ENCODE results near the gene RB1.
A peak's percentile ranks its signal among the peaks of the same experiment; 100 is the strongest.

RB1 gene

DNA sequence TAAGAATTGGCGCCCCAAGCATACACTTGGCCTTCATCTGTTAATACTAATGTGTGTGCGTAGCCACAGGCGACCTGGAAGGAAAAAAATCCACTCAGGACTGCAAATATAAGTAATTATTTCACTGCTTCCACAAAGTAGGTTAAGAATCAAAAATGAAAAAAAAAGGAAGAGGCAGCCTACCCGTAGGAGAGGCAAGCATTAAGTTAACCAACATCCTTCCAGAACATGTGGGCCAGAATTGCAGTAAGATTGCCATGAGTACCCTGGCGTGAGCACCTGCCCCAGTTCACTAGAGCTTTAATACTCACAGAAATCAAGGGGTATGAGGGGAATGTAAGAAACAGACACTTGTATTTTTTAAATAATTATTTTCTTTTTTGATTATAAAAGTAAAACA, 207.1 kb downstream of the RB1 start:
- DNase-seq (ENCODE audit: low spot score in 2 of 2) (no peak), ATAC-seq (no peak)
- Mint-ChIP-seq H3K36me3 (peaks cover 18% of the 10 kb centered on the region), H3K4me3 (no peak overlapping the region), H3K9me3 (no peaks in the 10 kb centered on the region), H3K4me1 (peaks cover 38% of the 10 kb centered on the region), H3K27ac (no peak overlapping the region)

DNA sequence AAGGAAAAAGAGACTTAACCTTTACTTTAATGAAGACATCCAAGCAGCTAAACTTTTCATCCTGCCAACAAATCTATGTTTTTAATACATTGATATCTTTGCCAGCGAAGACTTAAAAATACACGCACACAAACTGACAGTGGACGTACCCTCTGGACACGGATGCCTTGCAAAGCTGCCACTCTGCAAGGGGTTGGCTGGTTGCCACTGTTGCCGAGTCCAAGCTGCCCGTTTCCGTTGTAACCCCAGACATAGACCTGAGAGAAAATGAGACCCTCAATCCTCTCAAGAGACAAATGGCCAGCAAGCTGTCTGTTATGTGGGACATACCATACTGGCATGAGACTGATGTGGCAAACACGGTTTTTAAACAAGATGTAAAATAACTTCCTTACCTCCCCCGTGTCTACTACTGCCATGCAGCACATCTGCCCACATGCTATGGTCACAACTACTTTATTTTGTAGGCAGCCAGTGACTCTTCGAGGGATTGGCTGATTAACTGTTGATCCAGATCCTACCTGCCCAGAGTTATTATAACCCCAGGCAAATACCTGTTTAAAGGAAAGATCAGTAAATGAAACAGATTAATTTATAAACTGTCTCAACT, 208.2 kb downstream of the RB1 start:
- no peak for ATAC-seq
- Mint-ChIP-seq H3K27ac (no peak overlapping the region), H3K4me3 (no peak overlapping the region), H3K9me3 (no peaks in the 10 kb centered on the region), H3K36me3 (peaks cover 13% of the 10 kb centered on the region), H3K4me1 (peaks cover 33% of the 10 kb centered on the region)
- DNase-seq (ENCODE audit: low spot score in 2 of 2) = no peak

DNA sequence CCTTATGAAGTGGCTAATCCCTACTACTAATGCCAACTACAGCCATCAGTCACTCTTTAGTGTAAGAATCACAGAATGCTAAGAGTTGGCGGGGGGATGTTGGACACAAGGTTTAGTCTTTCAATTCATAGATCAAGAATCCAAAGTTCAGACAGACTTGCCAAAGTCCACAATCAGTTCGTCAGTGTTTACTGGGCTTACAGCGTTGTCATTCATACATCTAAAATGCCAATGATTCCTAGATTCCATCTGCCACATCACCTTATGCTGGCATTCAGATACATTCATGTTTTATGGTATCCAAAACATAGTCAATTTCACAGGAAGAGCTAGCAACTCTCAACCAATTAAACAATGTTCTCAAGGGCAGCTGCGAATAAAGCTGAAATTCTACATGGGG, 211.2 kb downstream of the RB1 start:
- Mint-ChIP-seq H3K9me3 (no peaks in the 10 kb centered on the region), H3K4me1 (peaks cover 24% of the 10 kb centered on the region), H3K27ac (no peak overlapping the region), H3K36me3 (peaks cover 7% of the 10 kb centered on the region), H3K4me3 (no peak overlapping the region)
- no peak for ATAC-seq
- no peak for DNase-seq (ENCODE audit: low spot score in 2 of 2)

DNA sequence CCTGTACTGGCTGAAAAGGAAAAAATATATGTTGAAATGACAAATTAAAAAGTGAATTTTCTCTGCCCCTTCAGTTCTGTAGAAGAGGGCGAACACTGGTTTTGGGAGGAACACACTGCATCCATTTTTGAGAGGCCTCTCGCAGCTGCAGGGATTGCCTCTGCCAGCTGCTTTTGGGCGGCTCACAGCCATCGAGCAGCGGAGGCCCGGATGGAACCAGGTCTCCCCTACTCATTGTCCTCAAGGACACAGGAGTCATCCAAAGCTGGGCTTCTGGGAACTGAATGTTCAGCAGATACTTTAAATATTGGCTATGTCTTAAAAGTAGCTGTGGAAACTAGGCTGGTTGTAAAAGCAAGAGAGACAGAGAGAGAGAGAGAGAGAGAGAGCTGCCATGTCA, 212.2 kb downstream of the RB1 start:
- DNase-seq (ENCODE audit: low spot score in 2 of 2) (no peak), ATAC-seq (no peak)
- H3K4me1 Mint-ChIP-seq = peaks cover 14% of the 10 kb centered on the region
- no peak overlapping the region for H3K4me3 Mint-ChIP-seq
- H3K27ac Mint-ChIP-seq = no peak overlapping the region
- no peaks in the 10 kb centered on the region for H3K9me3 Mint-ChIP-seq
- peaks cover 7% of the 10 kb centered on the region for H3K36me3 Mint-ChIP-seq

DNA sequence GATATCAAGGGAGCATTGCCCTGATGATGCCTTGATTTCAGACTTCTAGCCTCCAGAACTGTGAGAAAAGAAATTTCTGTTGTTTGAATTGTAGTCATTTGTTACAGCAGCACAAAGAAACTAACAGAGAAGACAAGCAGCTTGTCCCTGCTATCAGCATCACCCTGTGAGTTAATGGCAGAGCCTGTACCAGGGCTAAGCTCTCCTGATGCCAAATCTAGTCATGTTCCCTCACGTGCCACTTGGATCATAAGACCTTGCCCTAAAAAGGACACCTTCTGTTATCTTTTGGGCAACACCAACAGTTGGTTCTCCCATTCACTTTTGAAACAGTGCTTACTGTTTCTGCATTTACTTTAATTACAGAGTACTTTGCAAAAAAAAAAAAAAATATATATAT, 214.5 kb downstream of the RB1 start:
- no peak for DNase-seq (ENCODE audit: low spot score in 2 of 2)
- no peak overlapping the region for H3K4me3 Mint-ChIP-seq

DNA sequence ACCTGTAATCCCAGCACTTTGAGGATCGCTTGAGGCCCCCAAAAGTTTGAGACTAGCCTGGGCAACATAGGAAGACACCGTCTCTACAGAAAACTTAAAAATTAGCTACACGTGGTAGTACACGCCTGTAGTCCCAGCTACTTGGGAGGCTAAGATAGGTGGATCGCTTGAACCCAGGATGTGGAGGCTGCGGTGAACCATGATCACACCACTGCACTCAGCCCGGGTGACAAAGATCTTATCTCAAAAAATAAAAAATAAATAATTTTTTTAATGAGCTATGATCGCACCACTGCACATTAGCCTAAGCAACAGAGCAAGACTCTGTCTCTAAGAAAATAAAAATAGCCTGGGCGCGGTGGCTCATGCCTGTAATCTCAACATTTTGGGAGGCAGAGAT, 222.7 kb downstream of the RB1 start:
- Mint-ChIP-seq H3K36me3 (peaks cover 3% of the 10 kb centered on the region), H3K4me1 (peaks cover 33% of the 10 kb centered on the region), H3K4me3 (peak overlapping the region; percentile 15), H3K27ac (peak overlapping the region; percentile 29), H3K9me3 (no peaks in the 10 kb centered on the region)
- ATAC-seq (peak; percentile 53), DNase-seq (ENCODE audit: low spot score in 2 of 2) (no peak)

More for the DNA sequence above, 214.5 kb downstream of the RB1 start:
- Mint-ChIP-seq H3K4me1 (peaks cover 13% of the 10 kb centered on the region), H3K36me3 (no peaks in the 10 kb centered on the region), H3K27ac (no peak overlapping the region), H3K9me3 (no peaks in the 10 kb centered on the region)
- ATAC-seq = no peak

DNA sequence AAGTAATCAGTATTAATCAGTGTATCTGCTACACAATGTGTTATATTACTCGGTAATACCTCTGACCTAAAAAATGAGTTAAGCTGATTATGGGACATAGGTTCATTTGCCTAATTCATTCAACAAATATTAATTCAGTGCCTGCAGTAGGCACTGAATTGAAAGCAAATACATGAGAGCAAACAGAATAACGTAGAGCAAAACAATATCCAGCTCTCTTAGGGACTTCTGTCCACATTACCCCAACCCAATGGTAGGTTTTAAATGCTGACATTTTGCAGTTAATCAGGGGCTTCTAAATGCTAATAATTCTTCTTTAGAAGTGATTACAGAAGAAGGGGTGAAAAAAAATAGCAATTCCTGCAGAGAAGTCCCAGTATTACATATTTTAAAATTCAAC, 224.4 kb downstream of the RB1 start:
- no peak for DNase-seq (ENCODE audit: low spot score in 2 of 2)
- Mint-ChIP-seq H3K4me1 (peaks cover 39% of the 10 kb centered on the region), H3K4me3 (peak overlapping the region; percentile 31), H3K36me3 (peaks cover 17% of the 10 kb centered on the region), H3K9me3 (no peaks in the 10 kb centered on the region), H3K27ac (peak overlapping the region; percentile 98)
- ATAC-seq = no peak

DNA sequence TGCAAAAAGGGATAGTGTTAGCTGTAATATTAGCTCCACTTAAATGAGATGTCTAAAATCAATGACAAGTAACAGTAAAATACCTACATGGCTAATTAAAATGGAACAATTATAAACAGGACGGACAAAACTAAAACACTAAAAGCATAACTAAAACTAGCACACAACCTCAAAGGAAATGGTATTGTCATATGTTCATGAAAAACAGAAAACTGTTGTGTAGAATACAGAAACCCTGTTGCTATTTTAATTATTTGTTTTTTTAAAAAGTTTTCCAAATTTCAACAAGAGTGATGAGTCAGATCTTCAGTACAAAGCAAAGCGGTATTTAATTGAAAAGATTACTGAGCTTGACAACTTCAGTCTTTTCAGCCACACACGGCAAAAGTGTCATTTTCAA, 225.2 kb downstream of the RB1 start:
- peak overlapping the region; percentile 31 for H3K4me3 Mint-ChIP-seq
- DNase-seq (ENCODE audit: low spot score in 2 of 2) = no peak
- no peaks in the 10 kb centered on the region for H3K9me3 Mint-ChIP-seq
- H3K4me1 Mint-ChIP-seq = peaks cover 39% of the 10 kb centered on the region
- ATAC-seq = no peak
- peak overlapping the region; percentile 98 for H3K27ac Mint-ChIP-seq
- peaks cover 24% of the 10 kb centered on the region for H3K36me3 Mint-ChIP-seq

DNA sequence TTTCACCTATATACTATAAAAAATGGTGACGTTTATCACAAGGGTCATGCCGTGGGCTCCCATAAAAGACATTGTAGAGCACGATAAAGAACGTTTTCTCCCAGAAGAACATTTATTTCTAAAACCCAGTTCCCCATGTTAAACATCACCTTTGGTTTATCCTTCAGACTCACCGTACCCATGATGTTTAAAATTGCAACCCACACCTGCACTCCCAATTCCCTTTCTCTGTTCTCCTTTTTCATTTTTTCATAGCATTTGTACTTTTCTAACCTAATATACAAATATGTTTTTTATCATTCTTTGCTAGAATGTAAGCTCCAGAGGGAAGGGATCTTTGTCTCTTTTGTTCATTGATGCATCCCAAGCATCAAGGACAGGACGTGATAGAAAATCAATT, 227.3 kb downstream of the RB1 start:
- peak overlapping the region; percentile 84 for H3K4me3 Mint-ChIP-seq
- peaks cover 4% of the 10 kb centered on the region for H3K9me3 Mint-ChIP-seq
- peak overlapping the region; percentile 98 for H3K27ac Mint-ChIP-seq
- peaks cover 24% of the 10 kb centered on the region for H3K36me3 Mint-ChIP-seq
- DNase-seq (ENCODE audit: low spot score in 2 of 2) = no peak
- H3K4me1 Mint-ChIP-seq = peaks cover 32% of the 10 kb centered on the region
- ATAC-seq = no peak
